ENCODE results near the gene SEMA4B. TPM values are rescaled to one million over a fixed set of nuclear protein-coding genes. Genes with fewer than 3 reads are reported as not detected.
"Not testable (repeated sequence)": the region's sequence is repeated elsewhere in the genome, so short reads cannot be mapped to it uniquely, and the experiment has no call there.

The SEMA4B gene
- total RNA-seq, 1 experiment from 2014 or later, result 25.4 TPM

GRCh38 chr15:90177012-90177411 lies 24.1 kb upstream of the SEMA4B start:
- in situ Hi-C loops (cut with HindIII; ENCODE audit: low sequenced_read_pairs), result no loop called here
- DNase-seq (ENCODE audit: low spot score), result no peak

GRCh38 chr15:90178468-90179435 lies 22.4 kb upstream of the SEMA4B start:
- DNase-seq (ENCODE audit: low spot score), result no peak
- in situ Hi-C loops (cut with HindIII; ENCODE audit: low sequenced_read_pairs), result no loop called here

GRCh38 chr15:90181776-90182175 lies 19.4 kb upstream of the SEMA4B start:
- DNase-seq (ENCODE audit: low spot score), result no peak
- in situ Hi-C loops (cut with HindIII; ENCODE audit: low sequenced_read_pairs), result no loop called here

- in situ Hi-C loops (cut with HindIII; ENCODE audit: low sequenced_read_pairs), result no loop called here
Measured at GRCh38 chr15:90184119-90184785, 16.9 kb upstream of the SEMA4B start.

GRCh38 chr15:90184786-90185704 lies 16.1 kb upstream of the SEMA4B start:
- in situ Hi-C loops (cut with HindIII; ENCODE audit: low sequenced_read_pairs), result no loop called here
- DNase-seq (ENCODE audit: low spot score), result peak; percentile 80

More at GRCh38 chr15:90184119-90184785, 16.9 kb upstream of the SEMA4B start:
- DNase-seq (ENCODE audit: low spot score), result peak; percentile 86

- in situ Hi-C loops (cut with HindIII; ENCODE audit: low sequenced_read_pairs), result no loop called here
- DNase-seq (ENCODE audit: low spot score), result peak; percentile 41
Measured at GRCh38 chr15:90187257-90187868, 13.8 kb upstream of the SEMA4B start.

GRCh38 chr15:90188065-90188464 lies 13.1 kb upstream of the SEMA4B start:
- in situ Hi-C loops (cut with HindIII; ENCODE audit: low sequenced_read_pairs); DNase-seq (ENCODE audit: low spot score): not testable (repeated sequence)

GRCh38 chr15:90188914-90189748 lies 12.0 kb upstream of the SEMA4B start:
- no peak for DNase-seq (ENCODE audit: low spot score)

GRCh38 chr15:90189781-90190467 lies 11.2 kb upstream of the SEMA4B start:
- in situ Hi-C loops (cut with HindIII; ENCODE audit: low sequenced_read_pairs), result no loop called here

More at GRCh38 chr15:90188914-90189748, 12.0 kb upstream of the SEMA4B start:
- in situ Hi-C loops (cut with HindIII; ENCODE audit: low sequenced_read_pairs), result no loop called here

GRCh38 chr15:90190606-90191343 lies 10.4 kb upstream of the SEMA4B start:
- in situ Hi-C loops (cut with HindIII; ENCODE audit: low sequenced_read_pairs), result no loop called here
- no peak for DNase-seq (ENCODE audit: low spot score)

More at GRCh38 chr15:90189781-90190467, 11.2 kb upstream of the SEMA4B start:
- DNase-seq (ENCODE audit: low spot score), result no peak

- DNase-seq (ENCODE audit: low spot score), result no peak
- in situ Hi-C loops (cut with HindIII; ENCODE audit: low sequenced_read_pairs), result no loop called here
Measured at GRCh38 chr15:90191344-90191687, 9.8 kb upstream of the SEMA4B start.

GRCh38 chr15:90191794-90192509 lies 9.2 kb upstream of the SEMA4B start:
- peak; percentile 76 for DNase-seq (ENCODE audit: low spot score)
- in situ Hi-C loops (cut with HindIII; ENCODE audit: low sequenced_read_pairs), result no loop called here

GRCh38 chr15:90192961-90193786 lies 8.0 kb upstream of the SEMA4B start:
- in situ Hi-C loops (cut with HindIII; ENCODE audit: low sequenced_read_pairs), result no loop called here
- DNase-seq (ENCODE audit: low spot score), result peak; percentile 83

GRCh38 chr15:90194655-90195054 lies 6.5 kb upstream of the SEMA4B start:
- no peak for DNase-seq (ENCODE audit: low spot score)
- in situ Hi-C loops (cut with HindIII; ENCODE audit: low sequenced_read_pairs), result no loop called here

GRCh38 chr15:90200534-90201129 lies 498 bp upstream of the SEMA4B start:
- in situ Hi-C loops (cut with HindIII; ENCODE audit: low sequenced_read_pairs), result no loop called here
- DNase-seq (ENCODE audit: low spot score), result peak; percentile 25
